Activated CD4-positive, alpha-beta memory T cell treated with anti-CD3 and anti-CD28 coated beads for 36 hours (primary cell): ENCODE data around the gene PCSK5. TPM values are rescaled to one million over a fixed set of nuclear protein-coding genes. Genes with fewer than 3 reads are reported as not detected.
"Not testable (repeated sequence)": the region's sequence is repeated elsewhere in the genome, so short reads cannot be mapped to it uniquely, and the experiment has no call there.

Experiments used
- CTCF ChIA-PET: fragments of 350-600 bp; sonication (Branson Sonifier 250); formaldehyde crosslinking; loops from one replicate; lab custom pipeline; 2021; ENCODE audit warnings: antibody characterized with exemption, inconsistent platforms; lab: Charles Lee
- POLR2A ChIA-PET: fragments of 350-600 bp; sonication (Branson Sonifier 250); formaldehyde crosslinking; loops from one replicate; lab custom pipeline; 2021; ENCODE audit warnings: antibody characterized with exemption; lab: Charles Lee
- DNase-seq: peaks from one replicate; pipeline ENCODE4 v3.0.0-alpha.2; 2020
- H3K27ac Mint-ChIP-seq: one replicate; pipeline ENCODE4 v1.8.0; 2021; ENCODE audit warnings: mixed read lengths
- H3K27me3 Mint-ChIP-seq: one replicate; pipeline ENCODE4 v1.8.0; 2021; ENCODE audit warnings: mixed read lengths
- H3K36me3 Mint-ChIP-seq: one replicate; pipeline ENCODE4 v1.8.0; 2021; ENCODE audit warnings: mixed read lengths
- H3K4me1 Mint-ChIP-seq: one replicate; pipeline ENCODE4 v1.8.0; 2021; ENCODE audit warnings: low read depth, mixed read lengths
- H3K4me3 Mint-ChIP-seq: one replicate; pipeline ENCODE4 v1.8.0; 2021; ENCODE audit warnings: mild to moderate bottlenecking, mixed read lengths
- H3K9me3 Mint-ChIP-seq: one replicate; pipeline ENCODE4 v1.8.0; 2021; ENCODE audit warnings: mixed read lengths
- intact Hi-C: fragments of 100-400 bp; cut with micrococcal nuclease; formaldehyde crosslinking; loops from one replicate; pipeline ENCODE4 v1.15.1; 2023
- total RNA-seq, 2 experiments: library from RNA; stranded (reverse); gene quantifications; one replicate each; pipeline ENCODE4 v1.2.3, GENCODE V29; 2021

PCSK5 gene
- total RNA-seq, 2 experiments from 2014 or later, result 2.0 to 2.1 TPM

GRCh38 chr9:76297721-76298239 lies 407.3 kb downstream of the PCSK5 start:
- Mint-ChIP-seq H3K27me3 (no peaks in the 10 kb centered on the region), H3K27ac (no peak overlapping the region), H3K36me3 (no peaks in the 10 kb centered on the region), H3K4me3 (no peak overlapping the region), H3K4me1 (peaks cover 3% of the 10 kb centered on the region), H3K9me3 (no peaks in the 10 kb centered on the region)
- intact Hi-C loops, result loop anchor here (10.0 kb wide), 1 partner anchor 273 kb away; no protein-coding TSS in a partner anchor
- CTCF ChIA-PET, result no interaction called here
- POLR2A ChIA-PET, result no interaction called here
- DNase-seq, result no peak

DNA sequence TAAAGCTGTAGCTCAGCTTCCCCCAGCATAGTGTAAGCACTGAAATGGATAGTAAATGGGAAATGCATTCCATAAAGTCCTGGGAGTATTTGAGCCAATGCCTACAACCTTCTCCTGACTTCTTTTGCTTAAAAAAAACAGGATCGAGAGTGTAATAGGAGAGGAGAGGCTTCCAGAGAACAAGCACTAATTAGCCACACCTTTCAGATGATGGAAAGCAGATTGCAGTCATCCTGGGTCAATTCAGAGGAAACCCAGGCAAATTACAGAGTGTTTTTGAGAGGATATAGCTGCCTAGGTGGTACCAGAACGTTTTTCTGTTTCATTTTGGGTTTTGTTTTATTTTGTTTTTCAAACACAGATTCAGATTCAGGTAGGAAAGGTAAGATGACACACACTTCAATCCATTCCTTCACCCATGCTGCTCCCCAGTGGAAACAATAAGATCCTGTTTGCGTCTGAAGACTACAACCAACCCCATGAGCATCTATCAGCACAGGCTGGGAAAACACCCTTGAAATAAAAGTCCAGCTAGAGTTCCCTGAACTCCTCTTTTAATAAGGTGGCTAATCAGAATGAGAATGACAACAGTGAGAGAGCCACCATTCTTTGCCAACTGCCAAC lies 408.2 kb downstream of the PCSK5 start:
- H3K27me3 Mint-ChIP-seq, result peaks cover 2% of the 10 kb centered on the region
- no peak overlapping the region for H3K4me3 Mint-ChIP-seq
- CTCF ChIA-PET, result interaction anchor here (0.7 kb wide), 1 partner anchor 262 kb away, joined by 5 read pairs; no protein-coding TSS in a partner anchor
- no peak for DNase-seq
- H3K27ac Mint-ChIP-seq, result no peak overlapping the region
- intact Hi-C loops, result loop anchor here (10.0 kb wide), 1 partner anchor 274 kb away; no protein-coding TSS in a partner anchor
- POLR2A ChIA-PET, result no interaction called here
- peaks cover 3% of the 10 kb centered on the region for H3K4me1 Mint-ChIP-seq
- H3K36me3 Mint-ChIP-seq, result no peaks in the 10 kb centered on the region
- no peaks in the 10 kb centered on the region for H3K9me3 Mint-ChIP-seq

DNA sequence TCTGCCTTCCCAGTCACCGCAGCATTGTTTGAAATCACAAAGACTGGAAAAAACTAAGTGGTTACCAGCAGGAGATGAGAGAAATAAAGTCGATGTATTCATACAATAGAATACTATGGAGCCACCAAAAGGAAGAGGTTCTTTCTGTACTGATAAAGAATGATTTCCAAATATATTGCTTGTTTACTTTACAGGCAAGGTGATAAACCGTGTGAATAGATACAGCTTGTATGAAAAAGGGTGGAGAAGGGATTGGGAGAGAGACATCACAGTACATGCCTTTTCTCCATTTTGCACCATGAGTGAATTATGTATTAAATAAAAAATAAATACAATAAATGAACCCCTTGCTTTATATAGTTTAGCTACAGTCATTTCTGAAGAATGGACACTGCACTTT lies 412.1 kb downstream of the PCSK5 start:
- no peaks in the 10 kb centered on the region for H3K9me3 Mint-ChIP-seq
- ChIA-PET POLR2A (no interaction called here), CTCF (interaction anchor here (0.6 to 3.8 kb wide), 14 partner anchors 9 to 1117 kb away, joined by 3 to 12 read pairs (median 4); no protein-coding TSS in a partner anchor)
- no peak overlapping the region for H3K27ac Mint-ChIP-seq
- intact Hi-C loops, result loop anchor here (2.0 to 10.0 kb wide), 4 partner anchors 436 to 1528 kb away; no protein-coding TSS in a partner anchor
- no peak overlapping the region for H3K4me3 Mint-ChIP-seq
- peaks cover 2% of the 10 kb centered on the region for H3K4me1 Mint-ChIP-seq
- no peaks in the 10 kb centered on the region for H3K36me3 Mint-ChIP-seq
- peaks cover 7% of the 10 kb centered on the region for H3K27me3 Mint-ChIP-seq
- no peak for DNase-seq

- no peak for DNase-seq
- Mint-ChIP-seq H3K4me1 (no peaks in the 10 kb centered on the region), H3K27ac (no peak overlapping the region), H3K36me3 (no peaks in the 10 kb centered on the region), H3K27me3 (peaks cover 8% of the 10 kb centered on the region), H3K9me3 (no peaks in the 10 kb centered on the region), H3K4me3 (no peak overlapping the region)
- intact Hi-C loops, result loop anchor here (2.0 to 10.0 kb wide), 4 partner anchors 436 to 1528 kb away; no protein-coding TSS in a partner anchor
- ChIA-PET CTCF (interaction anchor here (0.6 to 3.8 kb wide), 12 partner anchors 9 to 1117 kb away, joined by 3 to 12 read pairs (median 4); no protein-coding TSS in a partner anchor), POLR2A (no interaction called here)
These were observed 412.6 kb downstream of the PCSK5 start for GRCh38 chr9:76302947-76303550.

- H3K36me3 Mint-ChIP-seq, H3K27ac Mint-ChIP-seq, H3K9me3 Mint-ChIP-seq, H3K4me1 Mint-ChIP-seq, H3K4me3 Mint-ChIP-seq, DNase-seq, POLR2A ChIA-PET: not testable (repeated sequence)
- H3K27me3 Mint-ChIP-seq, result peaks cover 11% of the 10 kb centered on the region
- intact Hi-C loops, result loop anchor here (10.0 kb wide), 1 partner anchor 1532 kb away; no protein-coding TSS in a partner anchor
- CTCF ChIA-PET, result interaction anchor here (1.3 kb wide), 1 partner anchor 1041 kb away, joined by 3 read pairs; no protein-coding TSS in a partner anchor
These were observed 416.6 kb downstream of the PCSK5 start for GRCh38 chr9:76307047-76307446.

DNA sequence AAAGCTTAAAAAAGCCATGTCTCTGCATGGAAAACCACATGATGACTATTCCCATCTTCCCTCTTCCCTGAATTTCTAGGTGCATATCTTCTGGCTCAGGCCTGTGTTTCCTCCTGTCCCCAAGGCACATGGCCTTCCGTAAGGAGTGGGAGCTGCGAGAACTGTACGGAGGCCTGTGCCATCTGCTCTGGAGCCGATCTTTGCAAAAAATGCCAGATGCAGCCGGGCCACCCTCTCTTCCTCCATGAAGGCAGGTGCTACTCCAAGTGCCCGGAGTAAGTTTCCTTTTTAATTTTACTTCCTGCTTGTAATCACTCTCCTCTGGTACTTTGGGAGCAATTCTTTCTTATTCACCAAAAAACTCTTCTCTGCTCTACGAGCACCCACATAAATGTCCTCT lies 420.1 kb downstream of the PCSK5 start:
- no peaks in the 10 kb centered on the region for H3K36me3 Mint-ChIP-seq
- no peaks in the 10 kb centered on the region for H3K4me1 Mint-ChIP-seq
- DNase-seq, result no peak
- H3K4me3 Mint-ChIP-seq, result no peak overlapping the region
- H3K9me3 Mint-ChIP-seq, result no peaks in the 10 kb centered on the region
- CTCF ChIA-PET, result interaction anchor here (1.0 kb wide), 1 partner anchor 25 kb away, joined by 3 read pairs; no protein-coding TSS in a partner anchor
- POLR2A ChIA-PET, result no interaction called here
- peaks cover 7% of the 10 kb centered on the region for H3K27me3 Mint-ChIP-seq
- intact Hi-C loops, result no loop called here
- no peak overlapping the region for H3K27ac Mint-ChIP-seq

DNA sequence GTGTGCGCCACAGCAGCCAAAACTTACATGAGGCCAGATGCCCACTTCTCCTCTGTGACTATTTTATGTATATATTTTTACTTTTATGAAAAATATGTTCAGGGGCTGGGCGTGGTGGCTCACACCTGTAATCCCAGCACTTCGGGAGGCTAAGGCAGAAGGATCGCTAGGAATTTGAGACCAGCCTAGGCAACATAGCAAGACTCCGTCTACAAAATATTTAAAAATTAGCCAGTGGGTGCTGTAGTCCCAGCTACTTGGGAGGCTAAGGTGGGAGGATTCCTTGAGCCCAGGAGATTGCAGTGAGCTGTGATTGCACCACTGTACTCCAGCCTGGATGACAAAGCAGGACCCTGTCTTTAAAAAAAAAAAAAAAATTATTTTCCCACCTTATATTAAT lies 420.5 kb downstream of the PCSK5 start:
- ChIA-PET POLR2A (no interaction called here), CTCF (no interaction called here)
- intact Hi-C loops, result no loop called here

DNA sequence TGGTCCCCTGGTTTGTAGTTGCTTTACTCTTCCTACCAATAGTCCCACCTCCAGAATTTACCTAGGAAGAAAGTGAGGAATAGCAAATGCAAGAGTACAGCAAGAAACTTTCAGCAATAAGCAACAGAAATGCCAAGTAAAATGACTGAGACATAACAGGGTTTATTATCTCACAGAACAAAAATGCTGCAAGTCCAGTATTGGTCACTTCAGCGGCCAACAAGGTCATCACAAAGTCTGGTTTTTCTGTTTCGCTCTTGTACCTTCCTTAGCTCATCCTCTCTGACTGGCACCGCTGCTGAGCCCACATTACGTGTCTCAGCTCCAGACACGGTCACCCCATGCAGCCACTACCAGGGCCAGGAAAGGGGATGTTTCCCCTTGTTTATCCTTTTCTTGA lies 421.1 kb downstream of the PCSK5 start:
- no peaks in the 10 kb centered on the region for H3K36me3 Mint-ChIP-seq

More for the DNA sequence above, 420.5 kb downstream of the PCSK5 start:
- Mint-ChIP-seq H3K27ac (no peak overlapping the region), H3K4me3 (no peak overlapping the region), H3K36me3 (no peaks in the 10 kb centered on the region), H3K9me3 (no peaks in the 10 kb centered on the region), H3K27me3 (peaks cover 7% of the 10 kb centered on the region), H3K4me1 (no peaks in the 10 kb centered on the region)
- no peak for DNase-seq

GRCh38 chr9:76313771-76314170 lies 423.3 kb downstream of the PCSK5 start:
- Mint-ChIP-seq H3K9me3 (no peaks in the 10 kb centered on the region), H3K36me3 (no peaks in the 10 kb centered on the region), H3K27me3 (no peaks in the 10 kb centered on the region), H3K4me1 (no peaks in the 10 kb centered on the region), H3K27ac (no peak overlapping the region), H3K4me3 (no peak overlapping the region)
- ChIA-PET POLR2A (no interaction called here), CTCF (interaction anchor here (2.2 kb wide), 1 partner anchor 11 kb away, joined by 12 read pairs; no protein-coding TSS in a partner anchor)
- intact Hi-C loops, result no loop called here
- DNase-seq, result no peak

More for the DNA sequence above, 421.1 kb downstream of the PCSK5 start:
- intact Hi-C loops, result no loop called here
- Mint-ChIP-seq H3K9me3 (no peaks in the 10 kb centered on the region), H3K4me1 (no peaks in the 10 kb centered on the region), H3K27me3 (peaks cover 7% of the 10 kb centered on the region), H3K27ac (no peak overlapping the region), H3K4me3 (no peak overlapping the region)
- DNase-seq, result no peak
- ChIA-PET CTCF (no interaction called here), POLR2A (interaction anchor here (0.6 kb wide), 1 partner anchor 456 kb away, joined by 3 read pairs; no protein-coding TSS in a partner anchor)

DNA sequence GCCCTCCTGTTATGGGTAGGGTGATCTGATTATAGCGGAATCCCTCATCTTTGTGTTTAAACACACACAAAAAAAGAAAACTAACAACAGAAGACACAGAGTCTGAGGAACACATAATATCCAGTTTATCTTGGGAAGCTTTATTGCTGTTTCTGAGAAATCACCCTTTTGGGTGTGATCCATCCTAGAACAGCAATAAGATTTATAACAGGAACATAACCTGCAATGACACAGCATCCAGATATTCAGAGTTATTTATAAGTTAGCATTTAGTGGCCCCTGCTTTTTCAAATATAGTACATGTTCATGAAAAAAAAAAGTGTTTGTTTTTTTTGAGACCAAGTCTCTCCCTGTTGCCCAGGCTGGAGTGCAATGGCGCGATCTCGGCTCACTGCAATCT lies 423.8 kb downstream of the PCSK5 start:
- Mint-ChIP-seq H3K4me3 (no peak overlapping the region), H3K27ac (no peak overlapping the region), H3K4me1 (no peaks in the 10 kb centered on the region), H3K27me3 (no peaks in the 10 kb centered on the region), H3K9me3 (no peaks in the 10 kb centered on the region), H3K36me3 (no peaks in the 10 kb centered on the region)
- intact Hi-C loops, result no loop called here
- ChIA-PET POLR2A (no interaction called here), CTCF (interaction anchor here (2.2 kb wide), 1 partner anchor 12 kb away, joined by 12 read pairs; no protein-coding TSS in a partner anchor)
- no peak for DNase-seq

- no peak overlapping the region for H3K27ac Mint-ChIP-seq
- H3K27me3 Mint-ChIP-seq, result no peaks in the 10 kb centered on the region
- no peaks in the 10 kb centered on the region for H3K36me3 Mint-ChIP-seq
- H3K9me3 Mint-ChIP-seq, result no peaks in the 10 kb centered on the region
- no peaks in the 10 kb centered on the region for H3K4me1 Mint-ChIP-seq
- POLR2A ChIA-PET, result interaction anchor here (0.7 kb wide), 1 partner anchor 8 kb away, joined by 4 read pairs; no protein-coding TSS in a partner anchor
- CTCF ChIA-PET, result no interaction called here
- DNase-seq, result no peak
- intact Hi-C loops, result no loop called here
- no peak overlapping the region for H3K4me3 Mint-ChIP-seq
These were observed 425.6 kb downstream of the PCSK5 start for GRCh38 chr9:76316069-76316468.

DNA sequence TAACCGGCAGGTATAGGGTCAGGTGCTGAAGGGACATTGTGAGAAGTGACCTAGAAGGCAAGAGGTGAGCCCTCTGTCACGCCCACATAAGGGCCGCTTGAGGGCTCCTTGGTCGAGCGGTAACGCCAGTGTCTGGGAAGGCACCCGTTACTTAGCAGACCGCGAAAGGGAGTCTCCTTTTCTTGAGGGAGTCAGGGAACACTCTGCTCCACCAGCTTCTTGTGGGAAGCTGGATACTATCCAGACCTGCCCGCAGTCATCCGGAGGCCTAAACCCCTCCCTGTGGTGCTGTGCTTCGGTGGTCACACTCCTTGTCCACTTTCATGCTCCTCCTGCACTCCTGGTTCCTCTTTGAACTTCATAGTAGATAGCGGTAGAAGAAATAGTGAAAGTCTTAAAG lies 429.0 kb downstream of the PCSK5 start:
- H3K27ac Mint-ChIP-seq, DNase-seq, CTCF ChIA-PET, H3K27me3 Mint-ChIP-seq, H3K9me3 Mint-ChIP-seq, intact Hi-C loops, H3K4me3 Mint-ChIP-seq, POLR2A ChIA-PET, H3K36me3 Mint-ChIP-seq, H3K4me1 Mint-ChIP-seq: not testable (repeated sequence)
